Endothelial cell of hepatic sinusoid (primary cell): ENCODE results near the gene FARS2.
"Not testable (repeated sequence)": the region's sequence is repeated elsewhere in the genome, so short reads cannot be mapped to it uniquely, and the experiment has no call there.

Experiments
- in situ Hi-C: cut with HindIII; loops from 2 replicates; pipeline ENCODE4 v1.10.0; 2017; ENCODE audit warnings: low sequenced_read_pairs

Gene FARS2

DNA sequence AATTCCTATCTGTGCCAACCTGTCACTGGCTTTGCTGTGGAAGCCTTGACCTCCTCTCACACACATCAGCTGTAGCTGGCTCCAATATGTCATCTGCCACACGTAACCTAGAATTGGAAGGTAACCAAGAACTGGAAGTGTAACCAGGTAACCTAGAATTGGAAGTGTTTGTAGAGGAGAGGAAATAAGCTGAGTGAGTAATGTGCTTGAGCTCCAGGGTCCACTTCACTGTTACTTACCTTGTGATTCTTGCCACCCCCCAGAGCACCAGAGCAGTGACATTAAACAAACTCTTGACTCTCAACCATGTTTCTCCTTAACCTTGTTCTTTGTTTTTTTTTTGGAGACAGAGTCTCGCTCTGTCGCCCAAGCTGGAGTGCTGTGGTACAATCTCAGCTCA is 394.9 kb downstream of the FARS2 start:
- in situ Hi-C loops, result no loop called here

DNA sequence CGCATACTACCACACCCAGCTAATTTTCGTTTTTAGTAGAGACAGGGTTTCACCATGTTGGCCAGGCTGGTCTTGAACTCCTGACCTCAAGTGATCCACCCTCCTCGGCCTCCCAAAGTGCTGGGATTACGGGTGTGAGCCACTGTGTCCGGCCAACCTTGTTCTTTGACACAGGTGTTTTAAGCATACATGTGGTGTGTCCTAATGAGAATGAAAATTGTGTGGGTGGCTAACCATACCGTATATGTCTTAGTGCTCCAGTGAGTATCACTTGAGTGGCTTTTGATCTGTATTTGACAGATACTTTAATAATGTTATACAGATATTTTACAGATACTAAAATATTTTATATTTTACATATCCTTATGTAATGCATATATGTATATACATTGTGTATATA is 395.4 kb downstream of the FARS2 start:
- in situ Hi-C loops, result not testable (repeated sequence)

DNA sequence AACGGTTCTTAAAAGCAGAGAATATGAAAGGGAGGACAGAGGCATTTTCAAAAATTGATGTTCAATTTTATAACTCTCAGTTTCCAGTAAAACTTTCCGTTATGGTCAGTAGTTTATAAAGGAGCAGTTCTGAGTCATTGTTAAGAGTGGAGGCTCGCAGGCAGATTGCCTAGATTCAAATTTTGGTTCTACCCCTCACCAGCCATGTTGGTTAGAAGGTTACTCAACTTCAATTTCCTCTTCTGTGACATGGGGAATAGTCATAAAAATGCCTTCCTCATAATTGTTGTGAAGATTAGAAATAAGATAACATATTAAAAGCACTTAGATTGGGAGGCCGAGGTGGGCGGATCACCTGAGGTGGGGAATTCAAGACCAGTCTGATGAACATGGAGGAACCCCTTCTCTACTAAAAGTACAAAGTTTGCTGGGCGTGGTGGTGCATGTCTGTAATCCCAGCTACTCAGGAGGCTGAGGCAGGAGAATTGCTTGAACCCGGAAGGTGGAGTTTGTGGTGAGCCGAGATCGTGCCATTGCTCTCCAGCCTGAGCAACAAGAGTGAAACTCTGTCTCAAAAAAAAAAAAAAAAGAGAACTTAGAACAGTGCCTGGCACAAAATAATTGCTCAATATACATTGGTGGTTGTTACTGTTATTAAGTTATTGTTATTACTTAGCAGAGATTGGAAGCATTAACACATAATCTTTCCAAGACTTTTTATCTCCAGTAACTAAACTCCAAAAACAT is 396.5 kb downstream of the FARS2 start:
- in situ Hi-C loops, result no loop called here

DNA sequence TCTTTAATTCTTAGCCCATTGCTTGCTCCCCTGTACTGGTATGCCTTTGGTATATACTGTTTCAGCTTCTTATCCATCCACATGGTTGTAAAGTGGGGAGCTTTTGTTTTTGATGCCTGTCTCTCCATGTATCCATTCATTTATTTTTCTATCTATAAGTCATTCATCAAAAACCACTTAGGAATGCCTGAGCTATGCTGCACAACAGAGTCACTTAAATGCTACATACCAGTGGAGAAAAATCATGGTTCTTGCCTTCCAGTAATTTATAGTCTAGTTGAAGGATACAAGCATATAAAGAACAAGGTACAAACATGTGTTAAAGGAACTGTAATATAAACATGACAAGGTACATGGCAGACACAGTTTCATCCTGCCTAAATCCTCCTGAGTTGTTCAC is 398.2 kb downstream of the FARS2 start:
- in situ Hi-C loops, result no loop called here

DNA sequence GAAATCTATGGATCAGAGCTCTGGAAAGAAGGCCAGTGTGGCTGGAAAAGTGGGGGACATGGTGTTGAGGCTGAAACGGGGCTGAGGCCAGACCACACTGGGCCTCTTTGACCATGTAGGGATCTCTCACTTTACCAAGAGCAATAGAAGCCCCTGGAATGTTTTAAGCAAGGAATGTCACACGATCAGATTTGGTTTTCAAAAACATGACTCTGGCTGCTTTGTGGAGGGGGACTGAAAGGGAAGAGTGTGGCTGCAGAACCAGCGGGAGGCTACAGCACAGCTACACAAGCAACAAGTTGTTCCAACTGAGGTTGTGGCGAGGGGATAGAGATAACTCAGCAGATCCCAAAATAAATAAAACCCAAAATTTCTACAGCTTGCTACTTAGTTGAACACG is 399.5 kb downstream of the FARS2 start:
- in situ Hi-C loops, result loop anchor here (5.0 kb wide), 1 partner anchor 92 kb away; no protein-coding TSS in a partner anchor

DNA sequence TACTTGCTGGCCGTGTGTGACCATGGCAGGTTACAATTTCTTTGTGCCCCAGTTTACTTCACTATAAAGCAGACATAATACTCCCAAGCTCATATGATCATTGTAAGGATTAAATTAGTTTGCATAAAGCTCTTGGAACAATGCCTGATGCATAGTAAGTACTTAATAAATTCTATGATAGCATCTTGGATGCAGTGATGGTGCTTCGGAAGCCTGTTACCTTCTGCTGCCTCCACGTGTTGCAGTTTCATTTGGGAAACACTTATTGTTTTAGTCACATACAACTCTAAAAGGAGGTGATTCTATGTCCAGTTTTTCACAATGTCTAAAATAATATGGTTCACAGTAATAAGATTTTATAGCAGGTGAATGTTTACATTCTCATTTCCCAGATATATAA is 401.5 kb downstream of the FARS2 start:
- in situ Hi-C loops, result loop anchor here (5.0 kb wide), 1 partner anchor 90 kb away; no protein-coding TSS in a partner anchor

DNA sequence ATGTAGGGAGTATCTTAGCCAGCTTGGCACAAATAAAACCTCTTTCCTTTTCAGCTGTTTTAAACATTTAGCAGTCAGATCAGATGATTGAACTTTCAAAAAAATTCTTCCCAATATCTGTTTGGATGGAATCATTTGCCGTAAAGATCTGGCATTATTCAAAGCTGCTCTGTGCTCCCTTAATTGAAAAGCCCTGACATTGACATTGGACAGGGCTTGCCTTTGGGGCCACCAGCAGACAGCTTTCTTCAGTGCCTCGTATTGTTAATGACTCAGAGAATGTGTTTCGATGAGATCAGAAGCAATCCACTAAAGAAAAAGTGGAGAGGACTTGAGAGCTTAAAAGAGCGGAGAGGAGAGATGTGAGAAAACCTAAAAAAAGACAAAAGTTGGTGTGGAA is 401.9 kb downstream of the FARS2 start:
- in situ Hi-C loops, result loop anchor here (5.0 kb wide), 1 partner anchor 89 kb away; no protein-coding TSS in a partner anchor

DNA sequence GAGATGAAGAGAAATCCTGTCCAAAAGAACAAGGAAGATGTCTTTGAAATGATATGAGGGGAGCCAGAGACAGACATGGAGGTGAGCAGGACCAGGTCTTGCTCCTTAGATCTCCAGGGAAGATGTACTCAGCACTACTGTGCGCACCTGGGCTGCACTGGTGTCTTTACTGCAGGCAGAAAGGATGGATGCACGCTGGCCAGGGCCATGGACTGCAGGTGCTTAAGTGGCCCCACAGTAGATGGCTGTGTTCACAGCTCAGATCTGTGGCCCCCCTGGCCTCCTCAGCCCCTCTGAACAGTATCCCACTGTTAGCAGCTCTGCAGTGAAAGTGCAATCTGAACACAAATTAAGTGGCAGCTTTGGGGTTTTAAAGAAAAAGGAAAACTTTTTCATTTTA is 402.4 kb downstream of the FARS2 start:
- in situ Hi-C loops, result loop anchor here (5.0 kb wide), 1 partner anchor 89 kb away; no protein-coding TSS in a partner anchor

DNA sequence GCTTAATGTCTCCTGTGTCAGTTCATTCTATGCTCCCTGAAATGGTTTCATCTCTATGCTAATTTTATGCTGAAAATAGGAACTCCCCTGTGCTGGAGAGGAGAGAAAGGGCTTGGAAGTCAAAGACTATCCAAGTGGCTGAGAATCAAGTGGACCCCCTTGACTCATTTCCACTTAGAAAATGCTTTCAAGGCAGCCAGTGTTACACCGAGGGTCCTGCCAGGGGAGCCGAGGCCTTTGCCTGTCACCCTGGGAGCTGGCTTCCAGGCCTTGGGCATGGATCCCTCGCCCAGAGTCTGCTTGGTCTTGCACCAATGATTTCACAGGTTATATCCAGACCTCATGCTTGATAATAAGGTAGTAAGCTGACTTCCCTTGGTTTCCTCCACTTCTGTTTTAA is 402.8 kb downstream of the FARS2 start:
- in situ Hi-C loops, result loop anchor here (5.0 kb wide), 1 partner anchor 88 kb away; no protein-coding TSS in a partner anchor

DNA sequence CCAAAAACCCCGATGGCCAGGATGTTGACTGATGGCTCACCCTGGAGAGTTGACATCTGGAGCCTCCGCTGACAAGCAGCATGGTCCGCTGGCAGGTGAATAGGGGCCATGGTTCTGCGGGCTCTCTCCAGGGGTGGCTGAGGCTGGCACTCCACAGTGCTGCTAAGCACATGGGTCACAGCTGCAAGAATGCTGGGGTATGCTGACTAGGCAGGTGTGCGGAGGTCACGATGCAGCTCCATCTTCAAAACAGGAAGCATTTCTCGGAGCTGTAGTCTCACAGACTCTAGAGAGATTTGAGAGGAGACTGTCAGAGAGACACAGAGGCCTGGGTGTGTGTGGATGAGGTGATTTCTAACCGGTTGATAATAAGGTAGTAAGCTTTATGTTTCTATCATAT is 403.9 kb downstream of the FARS2 start:
- in situ Hi-C loops, result no loop called here

DNA sequence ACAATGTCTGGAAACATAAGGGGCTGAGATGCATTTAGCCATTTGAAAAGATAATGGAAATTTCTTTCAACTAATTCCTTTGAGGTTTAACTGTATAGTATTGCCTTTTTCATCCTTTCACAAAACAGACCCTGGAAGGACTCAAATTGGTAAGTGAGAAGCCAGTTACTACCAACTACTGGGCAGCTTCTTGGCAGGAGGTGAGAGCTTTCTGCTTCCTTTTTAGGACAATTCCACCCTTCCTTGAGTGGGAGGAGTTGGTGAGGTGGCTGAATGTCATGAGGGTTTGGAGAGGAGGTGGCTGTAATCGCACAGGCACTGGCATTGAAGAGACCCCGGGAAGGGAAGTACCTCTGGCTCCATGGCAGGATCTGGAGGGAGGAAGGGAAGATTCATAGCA is 404.4 kb downstream of the FARS2 start:
- in situ Hi-C loops, result no loop called here

DNA sequence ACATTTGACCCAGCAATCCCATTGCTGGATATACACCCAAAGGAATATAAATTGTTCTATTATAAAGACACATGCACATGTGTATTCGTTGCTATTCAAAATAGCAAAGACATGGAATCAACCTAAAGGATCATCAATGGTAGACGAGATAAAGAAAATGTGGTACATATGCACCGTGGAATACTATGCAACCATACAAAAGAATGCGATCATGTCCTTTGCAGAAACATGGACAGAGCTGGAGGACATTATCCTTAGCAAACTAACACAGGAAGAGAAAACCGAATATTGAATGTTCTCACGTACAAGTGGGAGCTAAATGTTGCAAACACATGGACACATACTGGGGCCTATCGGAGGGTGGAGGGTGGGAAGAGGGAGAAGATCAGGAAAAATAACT is 405.4 kb downstream of the FARS2 start:
- in situ Hi-C loops, result no loop called here

DNA sequence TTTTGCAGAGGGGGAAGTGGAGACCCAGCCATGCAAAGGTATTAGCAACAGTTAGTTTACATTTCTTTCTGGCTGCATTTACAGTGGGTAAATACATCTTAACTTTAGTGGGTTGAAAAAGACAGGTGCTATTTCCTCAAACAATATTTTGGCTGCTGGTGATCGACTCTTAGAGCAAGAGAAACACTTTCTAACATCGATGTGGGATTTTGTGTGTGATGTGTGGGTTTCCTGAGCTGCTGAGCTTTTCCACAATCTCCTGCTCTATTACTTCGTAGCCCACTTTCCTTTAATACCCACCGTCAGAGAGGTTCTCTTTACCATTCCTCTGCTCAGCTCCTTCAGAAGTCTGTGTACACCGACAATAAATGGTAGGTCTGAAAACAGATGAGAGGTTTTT is 406.4 kb downstream of the FARS2 start:
- in situ Hi-C loops, result no loop called here

DNA sequence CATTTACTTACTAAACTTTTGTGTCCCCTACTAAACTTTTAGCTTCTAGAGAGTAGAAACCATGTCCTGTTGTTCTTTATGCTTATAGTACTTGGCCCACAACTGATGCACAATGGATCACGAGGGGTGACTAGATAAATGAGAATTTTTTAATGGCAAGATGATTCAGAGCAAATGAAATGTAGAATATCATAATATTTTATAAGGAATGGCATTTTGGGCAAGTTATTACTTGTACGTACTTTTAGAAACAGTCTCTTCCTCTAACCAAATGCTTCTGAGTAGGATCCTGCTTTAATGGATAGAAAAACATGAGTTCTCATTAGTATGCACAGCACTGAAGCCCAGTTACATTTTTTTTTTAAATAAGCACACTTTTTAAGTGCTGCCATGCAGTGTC is 409.1 kb downstream of the FARS2 start:
- in situ Hi-C loops, result no loop called here

DNA sequence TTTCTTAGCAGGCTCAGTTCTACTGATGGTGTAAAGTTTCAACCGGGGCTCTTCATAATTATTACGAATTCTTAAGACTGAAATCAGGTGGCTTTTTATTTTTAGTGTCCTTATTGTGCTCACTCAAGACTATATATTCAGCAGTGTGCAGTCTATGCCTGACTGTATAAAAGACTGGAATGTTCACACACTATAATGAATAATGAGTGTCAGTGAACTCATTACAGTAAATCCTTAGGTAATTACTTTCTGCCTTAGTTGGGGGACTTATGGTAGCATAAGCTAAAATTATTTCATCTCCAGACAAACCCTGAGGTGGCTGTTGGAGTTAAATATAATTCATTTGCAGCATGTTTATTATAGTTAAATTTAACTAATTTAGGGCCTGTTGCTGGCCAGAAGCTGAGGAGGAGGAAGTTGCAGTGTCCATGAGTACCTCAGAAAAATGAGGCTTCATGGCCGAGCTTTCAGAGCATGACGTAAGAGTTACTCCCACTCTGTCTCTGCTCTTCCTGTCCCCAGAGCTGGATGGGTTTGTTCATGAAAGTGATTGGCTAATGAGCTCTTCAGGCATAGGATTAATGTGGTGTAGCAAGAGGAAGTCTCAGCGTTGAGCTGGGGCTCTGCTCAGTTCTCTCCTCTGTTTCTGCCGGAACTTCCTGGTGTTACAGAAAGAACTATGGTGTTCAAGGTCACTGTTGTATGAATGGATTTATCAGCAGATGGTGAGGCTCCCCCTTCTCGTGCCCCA is 409.7 kb downstream of the FARS2 start:
- in situ Hi-C loops, result no loop called here

DNA sequence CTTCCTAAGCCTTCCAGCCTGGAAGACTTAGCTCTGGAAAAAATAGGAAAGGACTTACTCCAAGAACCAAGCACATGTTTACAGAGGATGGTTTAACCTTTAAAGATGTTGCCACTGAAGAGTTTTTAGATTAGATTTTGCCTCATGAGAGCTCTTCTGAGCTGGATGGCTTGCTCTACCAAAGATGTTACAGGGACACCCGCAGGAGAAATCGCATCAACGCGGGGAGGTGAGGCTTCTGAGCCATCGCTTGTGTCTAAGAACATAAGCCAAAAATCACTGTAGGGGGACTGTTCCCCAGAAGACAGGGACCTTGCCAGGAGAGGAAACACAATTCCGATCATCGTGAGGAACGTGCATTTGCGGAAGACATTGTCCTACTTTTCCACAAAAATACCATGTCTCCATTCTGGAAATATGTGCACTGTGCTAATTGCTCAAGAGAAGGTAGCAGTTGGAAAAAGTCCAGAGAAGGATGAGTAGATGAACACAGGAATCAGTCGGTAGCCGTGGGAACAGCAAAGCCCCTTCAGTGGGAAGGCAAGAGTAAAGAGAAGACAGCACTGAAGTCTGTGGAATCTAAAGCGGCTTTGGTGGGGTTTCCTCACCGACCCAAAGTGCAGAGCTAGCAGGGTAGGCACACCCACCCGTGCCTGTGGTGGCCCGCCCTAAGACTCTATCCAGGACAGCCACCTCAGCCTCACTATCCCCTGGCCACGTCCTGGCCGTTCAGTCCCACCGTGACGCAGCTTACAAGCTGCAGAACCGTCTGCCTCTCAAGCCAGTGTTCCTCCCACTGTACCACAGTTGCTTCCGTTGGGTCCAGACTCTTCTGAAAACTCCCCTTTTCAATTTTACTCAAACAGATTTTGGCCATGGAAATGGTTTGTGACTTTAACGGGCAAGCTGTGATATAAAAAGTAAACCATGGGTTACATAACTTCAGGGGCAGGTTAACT is 410.6 kb downstream of the FARS2 start:
- in situ Hi-C loops, result no loop called here

DNA sequence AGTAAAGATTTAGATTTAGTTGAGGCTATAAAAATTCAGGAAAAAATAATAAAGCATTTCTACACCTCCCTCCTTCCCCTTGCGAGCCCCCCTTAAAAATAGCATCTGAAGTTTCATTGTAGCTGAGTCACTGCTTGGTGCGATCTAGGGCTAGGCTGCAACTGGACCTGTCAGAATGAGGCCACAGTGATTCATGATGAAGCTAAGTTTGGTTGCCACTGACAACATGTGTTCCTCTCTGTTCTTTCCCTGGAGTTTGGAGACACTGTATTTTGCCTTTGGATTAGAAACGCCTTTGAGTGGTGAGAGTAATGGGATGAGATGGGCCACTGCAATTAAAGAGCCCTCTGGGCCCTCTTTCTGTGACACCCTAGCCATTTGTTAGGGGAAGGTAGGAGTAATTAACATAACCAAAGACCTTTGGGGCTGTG is 411.3 kb downstream of the FARS2 start:
- in situ Hi-C loops, result no loop called here

DNA sequence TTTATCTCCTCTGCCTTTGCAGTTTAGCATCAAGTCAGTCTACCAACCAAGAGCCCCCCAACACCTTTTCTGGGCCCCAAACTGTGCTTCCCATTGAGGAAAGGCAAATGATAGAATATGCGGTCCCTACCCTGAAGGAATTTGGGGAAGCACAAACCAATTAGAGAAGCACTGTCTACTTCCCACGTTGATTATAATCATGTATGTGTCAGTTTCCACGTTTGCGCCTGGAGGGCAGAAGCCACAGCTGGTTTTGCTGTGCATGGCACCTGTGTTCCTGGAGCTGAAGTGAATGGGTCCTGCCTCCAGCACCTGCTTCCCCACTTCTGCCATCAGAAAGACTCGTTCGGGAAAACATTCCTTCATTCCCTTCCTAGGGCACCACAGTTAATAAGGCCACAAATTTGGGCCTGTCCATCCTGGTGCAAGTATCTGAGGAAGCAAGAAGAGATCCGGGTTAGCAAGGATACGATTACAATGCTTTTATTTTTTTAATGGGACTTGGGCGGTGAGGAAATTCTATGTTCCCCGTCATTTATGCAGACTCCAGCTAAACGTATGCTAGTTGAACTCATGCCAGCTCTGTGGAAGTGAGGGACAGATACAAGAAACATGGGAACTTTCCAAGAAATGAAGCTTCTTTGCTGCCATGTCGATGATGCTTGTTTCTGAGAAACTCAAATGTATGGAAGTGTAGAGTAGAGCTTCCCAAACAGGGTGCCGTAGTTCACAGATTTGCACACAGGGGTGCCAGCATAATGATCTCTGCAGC is 411.9 kb downstream of the FARS2 start:
- in situ Hi-C loops, result no loop called here

DNA sequence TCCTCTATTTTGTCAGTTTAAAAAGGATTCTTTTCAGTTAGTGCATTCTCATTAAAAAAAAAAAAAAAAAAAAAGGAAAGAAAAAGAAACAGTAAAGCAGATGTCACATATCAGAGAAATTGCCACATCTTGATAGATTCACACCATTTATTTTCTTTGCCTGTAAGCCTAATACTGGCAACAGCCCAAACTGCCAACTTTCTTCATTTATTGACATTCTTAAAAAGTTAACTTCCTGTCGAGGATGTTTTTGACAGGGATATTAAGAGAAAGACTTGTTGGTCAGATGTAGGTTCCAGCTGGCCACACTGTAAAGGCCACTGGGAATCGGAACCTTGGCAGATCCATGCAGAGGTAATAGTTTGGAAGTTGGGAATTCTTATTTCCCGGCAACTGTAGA is 412.8 kb downstream of the FARS2 start:
- in situ Hi-C loops, result no loop called here

DNA sequence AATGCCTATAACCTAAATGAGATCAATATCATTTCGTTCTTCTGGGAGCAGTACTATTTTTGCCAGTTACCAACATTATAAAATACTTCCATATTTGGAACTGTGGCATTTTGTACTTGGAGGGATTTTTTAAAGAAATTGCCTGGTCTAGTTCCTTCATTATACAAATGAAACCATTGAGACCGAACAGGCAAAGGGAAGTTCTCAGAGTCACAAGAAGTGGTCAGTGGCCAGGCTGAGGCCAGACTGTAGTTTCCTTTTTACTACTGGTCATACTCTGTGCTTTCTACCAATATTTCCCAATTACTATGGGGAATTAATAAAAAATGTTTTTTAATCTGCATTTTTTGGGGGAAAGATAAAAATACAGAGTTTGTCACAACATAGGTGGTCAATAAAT is 413.4 kb downstream of the FARS2 start:
- in situ Hi-C loops, result no loop called here
